Measurements from ENCODE around the gene PAX8. TPM values are rescaled to one million over a fixed set of nuclear protein-coding genes. Genes with fewer than 3 reads are reported as not detected.

Gene PAX8
- total and polyA plus RNA-seq, 2 of the 13 experiments (the other 11 are each of a cell fraction or from before 2014, with no cell fraction given): 1.5 to 8.8 TPM

GRCh38 chr2:113309655-113310387, 31.1 kb upstream of the PAX8 start:
- Histone ChIP-seq H3K36me3 (replicated peaks in 1 of 2; ENCODE audit: control insufficient read depth in 1 of 2, insufficient read depth in 2 of 2, low read length in 2 of 2) (no peaks in the 10 kb centered on the region), H3K4me3 (replicated peaks in 1 of 3; ENCODE audit: insufficient read depth in 1 of 3, low read depth in 2 of 3, low read length in 3 of 3) (no peak overlapping the region), H3K27ac (ENCODE audit: extremely low read length, insufficient read depth, low read length) (no peak overlapping the region), H2AFZ (ENCODE audit: low read length) (no peak overlapping the region), H3K9ac (ENCODE audit: insufficient read depth, low read depth, low read length) (no peak overlapping the region), H3K4me2 (ENCODE audit: low read depth, low read length) (no peak overlapping the region), H3K4me1 (ENCODE audit: insufficient read depth, low read length) (peaks cover 13% of the 10 kb centered on the region; the same call in 1 of the 2 replicates), H3K9me3 (ENCODE audit: low read length) (no peaks in the 10 kb centered on the region), H3K27me3 (ENCODE audit: control insufficient read depth in 1 of 2, insufficient read depth in 2 of 2, low read length in 2 of 2) (0 out of 5 replicates have a peak, but pooled peaks cover 0 to 3% of the 10 kb centered on the region in 2 experiments), H4K20me1 (ENCODE audit: insufficient read depth, low read length) (no peaks in the 10 kb centered on the region), H3K79me2 (ENCODE audit: insufficient read depth, low read length) (no peaks in the 10 kb centered on the region)
- DNase-seq (ENCODE audit: low spot score) (no peak), ATAC-seq (no peak), FAIRE-seq (no peak)
- ChIA-PET POLR2A (no interaction called here), CTCF (ENCODE audit: low intra/inter-chr PET ratio, low total read pairs) (no interaction called here)
- WGBS (ENCODE audit: low lambda C conversion rate): 67% methylated on average over 4 of the region's 6 CpGs
- intact Hi-C loops (cut with micrococcal nuclease; ENCODE audit: unreplicated experiment) (no loop called here), in situ Hi-C loops (cut with HindIII; ENCODE audit: extremely low pct_ligation_motif_present, low pct_unique_long_range_greater_than_20kb) (no loop called here)
- BruUV-seq (replicated peaks): no TSS peak
- no peak for TF ChIP-seq ZNF770 (CRISPR knock-in tag; IDR thresholded peaks at IDR 0.05)
- no peak for TF ChIP-seq ETS1 (CRISPR knock-in tag; IDR thresholded peaks at IDR 0.05)
- no peak for TF ChIP-seq CBX2 (IDR thresholded peaks at IDR 0.05; ENCODE audit: low read depth, low read length)
- no peak for TF ChIP-seq CBX2 (CRISPR knock-in tag; IDR thresholded peaks at IDR 0.05; ENCODE audit: low read depth)
- no peak for TF ChIP-seq ZNF549 (CRISPR knock-in tag; IDR thresholded peaks at IDR 0.05)
- TF ChIP-seq ZNF761 (CRISPR knock-in tag; conservative IDR thresholded peaks at IDR 0.05): no peak
- no peak for TF ChIP-seq POGK (CRISPR knock-in tag; conservative IDR thresholded peaks at IDR 0.05)
- no peak for TF ChIP-seq NR2C2 (CRISPR knock-in tag; IDR thresholded peaks at IDR 0.05; ENCODE audit: borderline replicate concordance)
- TF ChIP-seq DMTF1 (CRISPR knock-in tag; IDR thresholded peaks at IDR 0.05): no peak
- no peak for TF ChIP-seq MNT (IDR thresholded peaks at IDR 0.05)
- TF ChIP-seq SMARCC2 (IDR thresholded peaks at IDR 0.05): no peak
- no peak for TF ChIP-seq PAWR (CRISPR knock-in tag; IDR thresholded peaks at IDR 0.05; ENCODE audit: borderline replicate concordance)
- no peak for TF ChIP-seq ZFP1 (CRISPR knock-in tag; IDR thresholded peaks at IDR 0.05)
- no peak for TF ChIP-seq NPAS2 (CRISPR knock-in tag; IDR thresholded peaks at IDR 0.05; ENCODE audit: borderline replicate concordance)
- TF ChIP-seq MXD4 (CRISPR knock-in tag; IDR thresholded peaks at IDR 0.05): no peak
